IPS-15b (cell line): ENCODE measurements around the gene SARS1.

Experiments
- H3K27me3 ChIP-seq: one replicate; pipeline ENCODE4 v1.6.1; 2013; ENCODE audit warnings: low read length; ENCODE audit not compliant: control insufficient read depth, insufficient read depth
- H3K36me3 ChIP-seq: one replicate; pipeline ENCODE4 v1.6.1; 2013; ENCODE audit warnings: low read length; ENCODE audit not compliant: control insufficient read depth, insufficient read depth
- H3K4me1 ChIP-seq: one replicate; pipeline ENCODE4 v1.6.1; 2013; ENCODE audit warnings: mild to moderate bottlenecking, low read length; ENCODE audit not compliant: control insufficient read depth, insufficient read depth
- H3K4me3 ChIP-seq: one replicate; pipeline ENCODE4 v1.5.1; 2013; ENCODE audit warnings: low read depth, low read length
- H3K9ac ChIP-seq: one replicate; pipeline ENCODE4 v1.6.1; 2013; ENCODE audit warnings: low read depth, mild to moderate bottlenecking, low read length
- H3K9me3 ChIP-seq: one replicate; pipeline ENCODE4 v1.6.1; 2013; ENCODE audit warnings: mild to moderate bottlenecking, low read length; ENCODE audit not compliant: control insufficient read depth, insufficient read depth

Gene SARS1

DNA sequence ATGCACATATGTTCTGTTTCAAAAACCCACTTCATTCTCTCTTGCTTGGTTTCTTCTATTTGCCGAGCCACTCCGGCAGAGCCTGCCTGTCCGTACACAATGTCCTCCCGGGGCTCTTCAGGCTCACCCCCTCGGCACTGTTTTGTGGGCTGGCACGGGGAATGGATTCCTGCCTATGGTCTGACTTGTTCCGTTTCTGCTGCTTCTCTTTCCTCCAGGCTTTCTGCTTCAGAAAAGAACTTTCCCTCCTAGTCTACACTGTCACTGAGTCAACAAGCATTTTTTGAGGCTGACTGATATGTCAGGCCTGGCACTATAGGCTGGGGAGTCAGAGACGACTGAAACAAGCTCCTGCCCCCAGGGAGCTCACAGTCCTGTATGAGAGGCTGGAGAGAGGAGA, 28.4 kb upstream of the SARS1 start:
- Histone ChIP-seq H3K4me3 (no peak overlapping the region), H3K9ac (no peak overlapping the region), H3K4me1 (no peaks in the 10 kb centered on the region), H3K9me3 (no peaks in the 10 kb centered on the region), H3K36me3 (no peaks in the 10 kb centered on the region), H3K27me3 (no peaks in the 10 kb centered on the region)

DNA sequence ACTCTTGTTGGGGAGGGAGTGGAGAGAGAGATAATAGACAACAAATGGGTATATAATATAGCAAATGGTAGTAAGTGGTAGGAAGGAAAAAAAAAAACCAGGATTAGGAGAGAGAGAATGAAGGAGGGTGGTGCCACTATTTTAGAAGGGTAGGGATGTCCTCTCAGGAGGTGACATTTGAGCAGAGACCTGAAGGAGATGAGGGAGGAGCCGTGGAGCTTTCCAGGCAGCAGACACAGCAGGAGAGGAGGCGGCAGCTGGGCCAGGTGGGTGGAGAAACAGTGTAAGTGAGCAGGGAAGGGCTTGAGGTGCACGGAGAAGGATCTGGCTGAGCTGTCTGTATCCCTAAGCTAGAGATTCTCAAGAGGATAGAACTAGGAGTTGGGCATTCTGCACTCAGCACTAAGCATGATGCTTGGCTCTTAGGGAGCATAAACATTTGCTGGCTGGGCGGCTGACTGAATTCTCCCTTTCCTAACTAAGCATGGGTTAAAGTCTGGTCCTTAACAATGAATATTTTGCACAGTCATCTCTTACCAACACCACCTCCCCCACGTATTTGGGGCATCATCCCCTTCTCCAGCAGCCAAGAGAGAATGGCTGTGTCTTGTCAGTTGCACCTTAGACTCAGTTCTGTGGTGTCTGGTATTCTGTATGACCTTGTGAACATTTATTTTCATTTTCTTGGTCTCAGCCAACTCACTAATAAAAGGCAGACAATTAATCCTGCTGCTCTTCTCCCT, 27.6 kb upstream of the SARS1 start:
- no peaks in the 10 kb centered on the region for H3K36me3 ChIP-seq
- no peaks in the 10 kb centered on the region for H3K9me3 ChIP-seq
- H3K27me3 ChIP-seq, result no peaks in the 10 kb centered on the region
- no peak overlapping the region for H3K9ac ChIP-seq
- H3K4me3 ChIP-seq, result no peak overlapping the region
- no peaks in the 10 kb centered on the region for H3K4me1 ChIP-seq

DNA sequence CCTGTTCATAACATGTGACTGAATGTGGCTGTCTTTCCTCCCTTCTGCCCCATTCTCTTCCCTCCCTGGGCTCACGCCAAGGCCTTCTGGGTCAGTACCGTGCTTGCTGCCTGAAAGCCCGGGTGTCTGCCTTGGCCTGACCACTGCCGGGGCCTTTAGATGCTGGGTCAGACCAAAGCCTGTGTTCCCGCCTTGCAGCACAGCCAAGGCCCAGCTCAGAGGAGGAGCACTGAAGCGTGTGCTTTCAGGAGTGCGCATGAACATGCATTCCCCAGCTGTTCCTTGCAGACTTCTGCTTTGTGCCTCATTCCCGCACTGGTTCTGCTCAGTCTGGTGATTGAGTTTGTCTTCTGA, 27.0 kb upstream of the SARS1 start:
- Histone ChIP-seq H3K4me3 (no peak overlapping the region), H3K4me1 (no peaks in the 10 kb centered on the region), H3K36me3 (no peaks in the 10 kb centered on the region), H3K27me3 (no peaks in the 10 kb centered on the region), H3K9me3 (no peaks in the 10 kb centered on the region), H3K9ac (no peak overlapping the region)

DNA sequence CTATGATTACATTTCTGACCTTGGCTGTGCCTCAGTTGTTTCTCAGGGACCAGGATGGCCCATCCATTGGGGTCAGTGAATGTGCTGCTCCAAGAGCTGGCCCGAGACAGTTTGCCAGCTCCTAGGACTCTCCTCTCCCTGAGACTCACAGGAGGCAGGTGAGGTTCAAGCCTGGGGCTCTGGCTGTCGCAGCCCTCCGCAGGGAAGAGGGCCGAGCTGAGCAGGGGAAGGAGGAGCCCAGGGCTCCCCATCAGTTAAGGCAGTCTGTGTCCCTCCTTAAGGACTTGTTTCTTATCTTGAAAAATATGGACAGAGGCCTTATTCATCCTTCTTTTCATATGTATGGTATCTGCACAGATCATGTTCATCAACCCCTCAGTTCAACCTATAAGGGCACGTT, 26.6 kb upstream of the SARS1 start:
- H3K9me3 ChIP-seq, result no peaks in the 10 kb centered on the region
- H3K9ac ChIP-seq, result no peak overlapping the region
- H3K36me3 ChIP-seq, result no peaks in the 10 kb centered on the region
- no peak overlapping the region for H3K4me3 ChIP-seq
- H3K27me3 ChIP-seq, result no peaks in the 10 kb centered on the region
- no peaks in the 10 kb centered on the region for H3K4me1 ChIP-seq

DNA sequence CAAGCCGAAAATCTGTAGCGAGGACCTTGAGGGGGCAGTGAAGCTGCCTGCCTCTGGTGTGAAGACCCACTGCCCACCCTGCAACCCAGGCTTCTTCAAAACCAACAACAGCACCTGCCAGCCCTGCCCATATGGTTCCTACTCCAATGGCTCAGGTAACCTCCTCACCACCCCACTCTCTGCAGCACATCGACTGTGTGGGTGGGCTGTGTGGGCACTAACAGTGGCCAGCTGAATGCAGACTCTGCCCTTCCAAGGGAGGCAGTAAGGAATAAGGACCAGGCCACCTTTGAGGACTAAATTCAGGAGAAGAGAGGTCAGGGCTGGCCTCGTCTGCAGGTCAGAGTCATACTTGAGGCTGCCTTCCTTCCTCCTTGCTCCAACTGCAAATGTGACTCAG, 25.5 kb upstream of the SARS1 start:
- no peak overlapping the region for H3K4me3 ChIP-seq
- no peaks in the 10 kb centered on the region for H3K36me3 ChIP-seq
- H3K9ac ChIP-seq, result no peak overlapping the region
- no peaks in the 10 kb centered on the region for H3K9me3 ChIP-seq
- no peaks in the 10 kb centered on the region for H3K27me3 ChIP-seq
- no peaks in the 10 kb centered on the region for H3K4me1 ChIP-seq

DNA sequence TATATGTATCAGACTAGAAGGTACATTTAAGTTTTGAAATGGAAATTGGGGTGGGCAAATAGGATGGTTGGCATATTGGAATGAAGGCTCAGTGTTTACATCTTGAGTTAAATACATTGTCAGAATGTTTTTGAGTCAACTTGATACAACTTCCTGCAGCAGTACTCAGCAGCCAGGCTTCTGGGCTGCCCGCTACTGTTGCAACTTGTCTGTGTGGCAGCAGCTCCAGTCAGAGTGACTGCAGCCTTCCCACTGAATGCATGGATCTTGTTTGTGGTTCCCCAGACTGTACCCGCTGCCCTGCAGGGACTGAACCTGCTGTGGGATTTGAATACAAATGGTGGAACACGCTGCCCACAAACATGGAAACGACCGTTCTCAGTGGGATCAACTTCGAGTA, 24.9 kb upstream of the SARS1 start:
- H3K9me3 ChIP-seq, result no peaks in the 10 kb centered on the region

DNA sequence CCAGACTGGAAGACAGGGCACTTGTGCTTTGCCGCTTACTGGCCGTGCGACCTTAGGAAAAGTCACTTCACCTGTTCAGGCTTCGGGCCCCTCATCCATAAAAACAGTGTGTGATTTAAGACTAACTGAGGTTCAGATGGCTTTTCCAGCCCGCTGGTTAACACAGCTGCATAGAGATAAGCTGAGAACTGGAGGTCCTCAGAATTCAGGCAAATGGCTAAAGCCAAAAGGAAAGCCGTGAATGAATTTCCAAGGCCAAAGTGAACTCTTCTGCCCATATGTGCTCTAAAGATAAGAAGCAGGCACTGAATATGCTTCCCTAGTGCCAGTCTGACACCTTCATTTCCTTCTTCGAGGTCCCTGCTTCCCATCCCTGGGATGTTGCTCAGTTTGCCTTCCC, 23.5 kb upstream of the SARS1 start:
- no peaks in the 10 kb centered on the region for H3K27me3 ChIP-seq
- no peaks in the 10 kb centered on the region for H3K36me3 ChIP-seq
- H3K9me3 ChIP-seq, result no peaks in the 10 kb centered on the region
- no peaks in the 10 kb centered on the region for H3K4me1 ChIP-seq
- no peak overlapping the region for H3K9ac ChIP-seq
- H3K4me3 ChIP-seq, result no peak overlapping the region

More for the DNA sequence above, 24.9 kb upstream of the SARS1 start:
- Histone ChIP-seq H3K4me1 (no peaks in the 10 kb centered on the region), H3K9ac (no peak overlapping the region), H3K36me3 (no peaks in the 10 kb centered on the region), H3K27me3 (no peaks in the 10 kb centered on the region), H3K4me3 (no peak overlapping the region)

DNA sequence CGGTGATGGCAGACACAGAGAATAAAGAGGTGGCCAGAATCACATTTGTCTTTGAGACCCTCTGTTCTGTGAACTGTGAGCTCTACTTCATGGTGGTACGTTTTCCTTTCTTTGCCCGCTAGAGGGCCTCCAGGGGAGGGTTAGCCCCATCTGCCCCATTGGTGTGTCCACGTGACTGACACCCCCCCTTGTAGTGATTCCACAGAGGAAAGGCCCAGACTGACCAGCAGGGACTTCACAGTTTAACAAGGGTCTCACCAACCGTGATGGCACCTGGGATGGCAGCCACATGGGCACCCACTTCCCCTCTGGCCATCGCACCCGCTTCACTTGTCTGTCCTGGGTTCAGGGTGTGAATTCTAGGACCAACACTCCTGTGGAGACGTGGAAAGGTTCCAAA, 22.3 kb upstream of the SARS1 start:
- no peaks in the 10 kb centered on the region for H3K27me3 ChIP-seq
- no peaks in the 10 kb centered on the region for H3K36me3 ChIP-seq
- no peaks in the 10 kb centered on the region for H3K9me3 ChIP-seq
- no peak overlapping the region for H3K9ac ChIP-seq
- no peak overlapping the region for H3K4me3 ChIP-seq
- no peaks in the 10 kb centered on the region for H3K4me1 ChIP-seq

DNA sequence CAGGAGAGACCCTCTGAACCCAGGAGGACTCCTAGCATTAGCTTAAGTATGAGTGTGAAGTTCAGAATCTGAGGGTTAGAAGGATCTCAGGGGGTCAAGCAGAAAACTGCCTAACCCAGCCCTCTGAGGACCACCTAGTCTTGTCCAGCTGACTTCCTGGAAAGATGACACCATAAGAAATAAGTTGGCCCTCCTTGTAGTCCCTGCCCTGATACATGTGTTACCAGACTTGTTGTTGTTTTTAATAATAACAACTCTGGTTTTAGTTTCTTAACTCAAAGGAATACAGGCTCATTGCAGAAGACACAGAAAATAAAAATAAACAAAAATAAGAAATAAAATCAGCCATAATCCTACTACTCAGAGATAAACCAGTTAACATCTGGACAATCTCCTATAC, 21.8 kb upstream of the SARS1 start:
- H3K4me3 ChIP-seq, result no peak overlapping the region
- H3K36me3 ChIP-seq, result no peaks in the 10 kb centered on the region
- no peaks in the 10 kb centered on the region for H3K4me1 ChIP-seq
- no peak overlapping the region for H3K9ac ChIP-seq
- no peaks in the 10 kb centered on the region for H3K27me3 ChIP-seq
- no peaks in the 10 kb centered on the region for H3K9me3 ChIP-seq

DNA sequence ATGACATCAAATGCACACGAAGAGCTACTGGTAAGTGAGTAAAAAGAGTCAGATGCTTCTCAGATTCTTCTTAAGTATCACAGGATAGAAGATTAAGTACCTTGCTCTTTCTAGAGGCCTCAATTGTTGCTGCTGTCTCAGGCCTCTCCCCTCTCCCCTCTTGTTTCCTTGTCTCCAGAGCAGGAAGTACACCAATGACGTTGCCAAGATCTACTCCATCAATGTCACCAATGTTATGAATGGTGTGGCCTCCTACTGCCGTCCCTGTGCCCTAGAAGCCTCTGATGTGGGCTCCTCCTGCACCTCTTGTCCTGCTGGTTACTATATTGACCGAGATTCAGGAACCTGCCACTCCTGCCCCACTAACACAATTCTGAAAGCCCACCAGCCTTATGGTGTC, 21.3 kb upstream of the SARS1 start:
- Histone ChIP-seq H3K4me3 (no peak overlapping the region), H3K4me1 (no peaks in the 10 kb centered on the region), H3K9me3 (no peaks in the 10 kb centered on the region), H3K27me3 (no peaks in the 10 kb centered on the region), H3K36me3 (no peaks in the 10 kb centered on the region), H3K9ac (no peak overlapping the region)

DNA sequence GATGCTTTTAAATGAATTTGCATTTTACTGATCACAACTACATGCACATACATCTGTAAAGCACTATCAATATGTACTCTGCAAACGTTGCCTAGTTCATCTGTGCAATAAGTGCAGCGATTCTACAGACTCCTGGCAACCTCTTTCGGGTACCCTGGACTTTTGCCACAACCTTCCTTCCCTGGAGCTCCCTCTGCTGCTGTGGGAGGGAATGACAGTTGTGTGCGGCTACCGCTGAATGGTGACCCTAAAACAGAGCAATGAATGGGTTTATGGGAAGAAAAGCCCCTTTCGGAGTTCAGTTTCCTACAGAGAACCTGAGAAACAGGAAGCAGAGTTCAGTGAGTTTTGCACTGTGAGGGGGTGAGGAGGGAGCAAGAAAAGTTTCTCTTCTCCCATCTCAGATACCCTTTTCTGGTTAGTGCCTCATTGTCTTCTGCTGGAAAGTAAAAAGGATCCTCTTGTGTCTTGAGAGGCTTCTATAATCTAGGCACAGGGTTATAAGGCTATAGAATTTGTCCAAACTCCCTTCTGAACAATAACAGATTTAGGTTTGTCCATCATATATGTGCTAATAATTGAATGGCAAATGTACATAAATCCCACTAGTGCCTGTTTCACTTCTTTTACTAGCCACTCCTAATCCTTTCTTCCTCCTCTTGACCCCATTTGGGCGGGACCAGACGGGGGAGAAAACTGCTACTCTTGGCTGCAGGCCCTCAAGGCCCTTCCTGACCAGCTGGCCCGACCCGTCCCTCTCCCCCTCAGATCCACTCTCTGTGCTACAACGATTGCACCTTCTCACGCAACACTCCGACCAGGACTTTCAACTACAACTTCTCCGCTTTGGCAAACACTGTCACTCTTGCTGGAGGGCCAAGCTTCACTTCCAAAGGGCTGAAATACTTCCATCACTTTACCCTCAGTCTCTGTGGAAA, 19.8 kb upstream of the SARS1 start:
- no peaks in the 10 kb centered on the region for H3K36me3 ChIP-seq
- H3K9ac ChIP-seq, result no peak overlapping the region
- no peaks in the 10 kb centered on the region for H3K4me1 ChIP-seq
- peaks cover 2% of the 10 kb centered on the region for H3K9me3 ChIP-seq
- H3K4me3 ChIP-seq, result no peak overlapping the region
- no peaks in the 10 kb centered on the region for H3K27me3 ChIP-seq
